Lower leg skin (tissue), 4 donors: Measurements from ENCODE around the gene MAJIN. TPM values are rescaled to one million over a fixed set of nuclear protein-coding genes. Genes with fewer than 3 reads are reported as not detected.
"Not testable (repeated sequence)": the region's sequence is repeated elsewhere in the genome, so short reads cannot be mapped to it uniquely, and the experiment has no call there.

Experiments used
- DNase-seq, 2 donors: peaks; one replicate each; pipeline ENCODE4 v3.0.0-alpha.2; 2019; ENCODE audit warnings: low spot score in 2 of 2
- H3K4me3 ChIP-seq: fragments of 200-600 bp; sonication (generic); 2 replicates; pipeline ENCODE4 v1.5.1; 2017; ENCODE audit warnings: mild to moderate bottlenecking, low read depth; ENCODE audit not compliant: poor library complexity, severe bottlenecking
- POLR2A ChIP-seq, 2 donors: fragments of 450-650 bp; IDR thresholded peaks; one replicate each; pipeline ENCODE4 v1.6.1; 2016 to 2017; ENCODE audit warnings: antibody characterized with exemption in 2 of 2, mild to moderate bottlenecking in 1 of 2, moderate library complexity in 1 of 2
- WGBS, 2 donors: methylation state at CpG; one replicate each; pipeline ENCODE4 v1.1.5; 2018; 5-methylcytosine and 5-hydroxymethylcytosine counted together
- intact Hi-C: fragments of 100-400 bp; cut with DNase I; formaldehyde crosslinking; loops from one replicate; pipeline ENCODE4 v1.15.0; 2023; ENCODE audit warnings: low total_unique reads
- total RNA-seq, 4 donors: library from RNA; depleted of rRNA; stranded (reverse); fragments of >200 nt; gene quantifications; one replicate each; pipeline ENCODE4 v1.1.0, GENCODE V29; 2016
- TF ChIP-seq, protein P1 (sequence below), 3 donors: fragments of 450-650 bp; IDR thresholded peaks; one replicate each; pipeline ENCODE4 v1.5.1; 2016; ENCODE audit warnings: antibody characterized with exemption in 3 of 3, mild to moderate bottlenecking in 3 of 3, moderate library complexity in 2 of 3

MAJIN gene
- total RNA-seq, 4 donors from 2014 or later: not detected

DNA sequence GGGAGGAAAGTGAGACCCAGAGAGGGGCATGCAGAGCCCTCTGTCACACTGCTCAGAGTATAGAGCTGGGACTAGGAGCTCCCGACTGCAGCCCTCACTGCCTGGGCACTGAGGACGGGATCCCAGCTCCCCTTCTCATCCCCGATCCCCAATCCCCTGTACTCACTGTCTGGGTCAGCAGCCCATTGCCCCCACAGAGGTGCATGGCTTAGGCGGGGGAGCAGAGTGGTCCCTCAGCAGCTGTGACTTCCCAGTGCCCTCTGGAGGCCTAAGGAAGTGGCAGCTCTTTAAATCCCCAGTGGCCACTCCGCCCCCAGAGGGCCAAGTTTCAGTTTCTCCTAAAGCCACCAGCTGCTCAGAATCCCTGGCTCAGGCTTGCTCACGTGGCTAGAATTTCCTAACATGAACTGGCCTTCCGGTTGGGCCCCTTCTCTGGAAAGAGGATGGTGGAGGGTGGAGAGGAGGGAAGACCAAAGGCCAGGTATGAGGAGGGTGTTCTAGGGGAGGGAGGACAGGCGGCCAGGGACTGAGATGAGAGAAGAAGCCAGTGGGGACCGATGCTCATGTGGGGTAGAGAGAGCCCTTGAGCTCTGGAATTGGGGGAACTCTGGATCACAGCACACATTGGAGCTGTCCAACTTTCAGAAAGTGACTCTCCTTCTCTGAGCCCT is 24.9 kb upstream of the MAJIN start, which contains the start of gene BATF2:
TSS of gene BATF2 (minus strand) at position 262 of the 671 bp plus-strand sequence. CDS start at position 205, 57 bp downstream.
- intact Hi-C loops: no loop called here
- no peak for TF ChIP-seq POLR2A (IDR thresholded peaks at IDR 0.05)
- TF ChIP-seq, protein P1, sequence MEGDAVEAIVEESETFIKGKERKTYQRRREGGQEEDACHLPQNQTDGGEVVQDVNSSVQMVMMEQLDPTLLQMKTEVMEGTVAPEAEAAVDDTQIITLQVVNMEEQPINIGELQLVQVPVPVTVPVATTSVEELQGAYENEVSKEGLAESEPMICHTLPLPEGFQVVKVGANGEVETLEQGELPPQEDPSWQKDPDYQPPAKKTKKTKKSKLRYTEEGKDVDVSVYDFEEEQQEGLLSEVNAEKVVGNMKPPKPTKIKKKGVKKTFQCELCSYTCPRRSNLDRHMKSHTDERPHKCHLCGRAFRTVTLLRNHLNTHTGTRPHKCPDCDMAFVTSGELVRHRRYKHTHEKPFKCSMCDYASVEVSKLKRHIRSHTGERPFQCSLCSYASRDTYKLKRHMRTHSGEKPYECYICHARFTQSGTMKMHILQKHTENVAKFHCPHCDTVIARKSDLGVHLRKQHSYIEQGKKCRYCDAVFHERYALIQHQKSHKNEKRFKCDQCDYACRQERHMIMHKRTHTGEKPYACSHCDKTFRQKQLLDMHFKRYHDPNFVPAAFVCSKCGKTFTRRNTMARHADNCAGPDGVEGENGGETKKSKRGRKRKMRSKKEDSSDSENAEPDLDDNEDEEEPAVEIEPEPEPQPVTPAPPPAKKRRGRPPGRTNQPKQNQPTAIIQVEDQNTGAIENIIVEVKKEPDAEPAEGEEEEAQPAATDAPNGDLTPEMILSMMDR (IDR thresholded peaks at IDR 0.05): no peak
- 30 to 39% methylated on average over 9 of the region's 9 CpGs for WGBS, 2 donors
- DNase-seq: peak; percentile 48 to 92
- no peak within 1 kb of the TSS for H3K4me3 ChIP-seq

DNA sequence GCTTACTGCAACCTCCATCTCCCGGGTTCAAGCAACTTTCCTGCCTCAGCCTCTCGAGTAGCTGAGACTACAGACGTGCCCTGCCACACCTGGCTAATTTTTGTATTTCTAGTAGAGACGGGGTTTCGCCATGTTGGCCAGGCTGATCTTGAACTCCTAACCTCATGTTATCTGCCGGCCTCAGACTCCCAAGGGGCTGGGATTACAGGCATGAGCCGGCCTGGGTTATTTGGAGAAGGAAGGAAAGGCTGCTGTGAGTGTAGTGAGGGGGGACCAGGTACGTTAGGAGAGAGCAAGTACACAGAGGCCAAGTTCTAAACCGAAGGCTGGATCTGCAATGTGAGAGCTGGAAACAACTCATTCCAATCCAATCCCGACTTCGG is 24.4 kb upstream of the MAJIN start:
- no peak for TF ChIP-seq POLR2A (IDR thresholded peaks at IDR 0.05)
- intact Hi-C loops: no loop called here
- no peak for DNase-seq
- 52 to 62% methylated on average over 11 of the region's 11 CpGs for WGBS, 2 donors
- no peak overlapping the region for H3K4me3 ChIP-seq

DNA sequence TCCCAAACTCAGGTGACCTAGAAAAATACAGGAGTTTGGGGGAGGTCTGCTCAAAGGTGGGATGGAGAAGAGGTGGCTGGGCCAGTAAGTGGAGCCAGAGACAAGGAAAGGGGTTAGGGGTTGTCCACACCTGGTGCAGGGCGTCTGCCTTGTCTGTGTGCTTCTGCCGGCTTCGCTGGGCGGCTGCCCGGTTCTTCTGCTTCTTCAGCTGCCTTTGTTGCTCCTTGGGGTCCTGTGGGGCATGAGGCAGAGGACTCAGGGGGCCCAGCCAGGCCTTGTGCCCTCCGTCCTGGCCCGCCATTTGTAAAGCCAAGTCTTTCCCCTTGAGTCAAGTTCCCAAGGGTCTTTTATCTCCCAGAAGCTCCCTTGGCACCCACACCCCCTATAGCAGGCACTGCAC is 22.4 kb upstream of the MAJIN start:
- WGBS, 2 donors: 85 to 94% methylated on average over 7 of the region's 7 CpGs
- intact Hi-C loops: no loop called here

DNA sequence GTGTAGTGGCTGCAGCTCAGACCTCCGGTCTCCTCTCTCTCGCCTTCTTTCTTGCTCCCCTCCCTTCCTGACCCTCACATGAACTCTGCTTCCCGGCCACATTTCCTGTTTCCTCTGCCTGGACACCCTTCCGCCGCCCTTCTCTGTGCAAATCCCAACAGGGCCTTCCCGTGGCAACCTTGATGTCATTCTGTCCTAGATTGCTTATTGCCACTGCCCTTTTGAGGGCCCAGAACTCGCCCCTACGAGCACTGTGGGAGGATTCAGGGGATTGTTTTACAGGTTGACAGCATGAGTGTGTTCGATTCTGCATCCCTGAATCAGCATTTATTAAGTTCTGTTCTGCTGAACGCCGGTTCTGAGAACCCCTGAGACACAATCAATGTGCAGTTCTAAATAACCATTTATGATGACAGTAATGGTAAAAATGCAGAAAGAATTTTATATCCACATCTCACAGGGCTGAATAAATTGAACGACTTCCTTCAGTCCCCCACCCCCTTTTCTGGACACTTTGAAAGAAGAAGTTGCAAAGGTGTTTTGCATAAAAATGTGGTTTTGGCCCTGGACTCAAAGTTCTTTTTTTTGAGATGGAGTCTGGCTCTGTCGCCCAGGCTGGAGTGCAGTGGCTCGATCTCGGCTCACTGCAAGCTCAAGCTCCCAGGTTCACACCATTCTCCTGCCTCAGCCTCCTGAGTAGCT is 18.5 kb upstream of the MAJIN start:
- peak in 1 of 2 donors; percentile 87 for DNase-seq
- intact Hi-C loops: no loop called here
- H3K4me3 ChIP-seq: no peak overlapping the region
- TF ChIP-seq, protein P1 (IDR thresholded peaks at IDR 0.05): no peak
- no peak for TF ChIP-seq POLR2A (IDR thresholded peaks at IDR 0.05)
- WGBS, 2 donors: 48% methylated on average over 15 of the region's 15 CpGs

More for the DNA sequence above, 22.4 kb upstream of the MAJIN start:
- DNase-seq: no peak
- no peak overlapping the region for H3K4me3 ChIP-seq
- TF ChIP-seq POLR2A (IDR thresholded peaks at IDR 0.05): no peak
- TF ChIP-seq, protein P1 (IDR thresholded peaks at IDR 0.05): no peak

DNA sequence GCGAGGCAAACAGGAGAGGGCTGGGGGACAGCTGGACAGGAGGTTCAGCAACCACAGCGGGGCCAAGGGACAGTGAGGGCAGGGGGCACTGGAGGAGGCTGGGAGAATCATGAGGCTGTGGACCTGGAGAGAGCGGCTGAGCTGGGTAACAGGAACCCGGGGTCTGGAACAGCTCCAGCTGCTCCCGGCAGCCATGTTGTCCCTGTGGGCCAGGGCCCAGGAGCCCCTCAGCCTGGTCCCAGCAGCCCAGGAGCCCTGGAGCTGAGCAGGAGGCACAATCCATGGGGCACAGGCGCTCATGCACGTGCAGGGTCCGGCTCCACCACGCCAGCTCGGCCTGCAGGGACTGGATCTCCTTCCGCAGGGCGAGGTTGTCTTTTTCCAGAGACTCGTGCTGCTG is 17.5 kb upstream of the MAJIN start:
- intact Hi-C loops: no loop called here
- DNase-seq: no peak
- H3K4me3 ChIP-seq: no peak overlapping the region
- TF ChIP-seq, protein P1 (IDR thresholded peaks at IDR 0.05): no peak
- TF ChIP-seq POLR2A (IDR thresholded peaks at IDR 0.05): no peak
- 77 to 80% methylated on average over 6 to 13 of the region's 13 CpGs for WGBS, 2 donors

DNA sequence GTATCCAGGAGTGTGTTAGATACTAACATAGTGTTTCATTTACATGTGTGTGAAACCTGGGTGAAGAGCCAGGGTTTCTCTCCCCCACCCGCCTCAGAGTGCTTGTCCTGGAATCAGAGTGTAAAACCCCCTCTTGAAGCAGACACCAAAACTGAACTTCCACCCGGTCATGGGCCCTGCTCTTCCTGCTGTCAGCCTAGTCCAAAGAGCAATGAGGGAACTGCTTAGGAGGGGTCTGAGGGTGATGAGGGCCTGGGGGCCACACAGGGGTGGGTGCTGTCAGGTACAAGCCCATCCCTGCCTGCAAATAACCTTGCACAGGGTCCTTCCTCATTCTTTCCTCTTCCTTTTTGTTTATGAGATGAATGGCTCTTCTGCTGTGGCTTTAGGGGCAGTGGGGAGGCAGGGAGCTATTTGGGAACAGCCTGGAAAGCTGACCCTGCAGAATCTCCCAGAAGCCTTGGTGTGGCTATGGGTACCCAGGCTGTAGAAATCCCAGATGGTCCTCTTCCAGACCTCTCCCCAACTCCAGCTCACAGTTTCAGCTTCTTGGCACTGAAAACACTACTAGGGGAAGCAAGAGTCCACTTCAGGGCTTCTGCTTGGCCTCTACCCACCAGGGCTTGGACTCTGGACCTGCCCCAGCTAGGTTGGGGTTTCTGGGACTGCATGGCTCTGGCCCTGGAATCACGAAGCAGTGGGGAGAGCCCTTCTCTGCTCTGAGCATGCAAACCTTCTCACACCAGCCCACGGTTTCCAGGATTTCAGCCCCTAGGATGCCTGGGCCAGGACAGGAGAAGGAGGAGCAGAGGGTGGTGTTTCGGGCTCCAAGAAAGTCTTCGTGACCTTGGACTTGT is 16.3 kb upstream of the MAJIN start:
- WGBS, 2 donors: 83 to 88% methylated on average over 6 of the region's 6 CpGs
- no peak overlapping the region for H3K4me3 ChIP-seq
- no peak for DNase-seq
- no peak for TF ChIP-seq POLR2A (IDR thresholded peaks at IDR 0.05)
- TF ChIP-seq, protein P1 (IDR thresholded peaks at IDR 0.05): no peak
- intact Hi-C loops: no loop called here

DNA sequence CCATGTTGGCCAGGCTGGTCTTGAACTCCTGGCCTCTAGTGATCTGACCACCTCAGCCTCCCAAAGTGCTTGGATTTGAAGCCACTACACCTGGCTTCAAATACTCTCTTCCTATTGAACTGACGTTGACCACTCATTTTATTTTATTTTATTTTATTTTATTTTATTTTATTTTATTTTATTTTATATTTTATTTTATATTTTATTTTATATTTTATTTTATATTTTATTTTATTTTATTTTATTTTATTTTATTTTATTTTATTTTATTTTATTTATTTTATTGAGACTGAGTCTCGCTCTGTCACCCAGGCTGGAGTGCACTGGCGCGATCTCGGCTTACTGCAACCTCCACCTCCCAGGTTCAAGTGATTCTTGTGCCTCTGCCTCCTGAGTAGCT is 11.4 kb upstream of the MAJIN start:
- 91 to 96% methylated on average over 5 of the region's 5 CpGs for WGBS, 2 donors
- H3K4me3 ChIP-seq, intact Hi-C loops, DNase-seq: not testable (repeated sequence)
